Measurements from ENCODE around the gene IQCF6.

GRCh38 chr3:51796854-51797253, 17.8 kb upstream of the IQCF6 start:
- TF ChIP-seq SPI1 (IDR thresholded peaks at IDR 0.05; ENCODE audit: borderline replicate concordance, low read depth) (no peak), CTCF (IDR thresholded peaks at IDR 0.05; ENCODE audit: insufficient read depth, low read length) (no peak), GABPA (IDR thresholded peaks at IDR 0.05; ENCODE audit: low read depth) (no peak)

Data from HL-60 (cell line).